ENCODE measurements around the gene C8B.

C8B gene

DNA sequence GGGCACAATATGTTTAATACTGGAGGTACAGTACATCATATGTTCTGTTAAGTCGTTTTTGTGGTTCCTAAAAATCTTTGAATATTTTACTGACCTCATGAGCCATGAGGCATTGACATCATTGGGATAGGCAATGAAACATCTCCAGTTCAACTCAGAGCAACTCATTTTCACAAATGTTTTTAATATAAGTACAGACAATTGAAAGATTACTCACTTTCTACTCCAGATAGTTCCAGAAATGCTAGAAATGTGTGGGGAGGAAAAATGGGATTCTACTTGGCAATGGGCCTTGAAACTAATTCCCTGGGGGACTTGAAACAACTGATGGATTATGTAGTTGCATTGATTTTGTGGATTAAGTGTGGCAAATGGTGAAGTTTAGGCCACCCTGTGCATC lies 7.2 kb upstream of the C8B start:
- DNase-seq (ENCODE audit: low spot score) = no peak

DNA sequence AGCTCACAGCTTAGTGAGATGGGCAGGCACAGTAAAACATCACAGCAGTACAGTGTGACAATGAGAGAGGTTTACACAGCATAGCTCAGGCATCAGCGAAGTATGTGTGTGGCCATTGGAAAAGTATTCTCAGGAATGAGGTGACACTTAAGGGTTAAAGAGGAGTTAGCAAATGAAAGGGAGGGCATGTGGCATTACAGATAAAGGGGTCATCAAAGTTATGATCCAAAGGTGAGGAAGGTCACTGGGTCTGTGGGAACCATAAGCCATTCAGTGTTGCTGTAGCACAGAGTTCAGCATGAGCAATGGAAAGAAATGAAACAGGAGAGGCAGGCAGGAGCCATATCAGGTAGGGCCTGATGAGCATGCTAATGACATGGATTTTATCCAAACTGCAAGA lies 4.5 kb upstream of the C8B start:
- no peak for DNase-seq (ENCODE audit: low spot score)

DNA sequence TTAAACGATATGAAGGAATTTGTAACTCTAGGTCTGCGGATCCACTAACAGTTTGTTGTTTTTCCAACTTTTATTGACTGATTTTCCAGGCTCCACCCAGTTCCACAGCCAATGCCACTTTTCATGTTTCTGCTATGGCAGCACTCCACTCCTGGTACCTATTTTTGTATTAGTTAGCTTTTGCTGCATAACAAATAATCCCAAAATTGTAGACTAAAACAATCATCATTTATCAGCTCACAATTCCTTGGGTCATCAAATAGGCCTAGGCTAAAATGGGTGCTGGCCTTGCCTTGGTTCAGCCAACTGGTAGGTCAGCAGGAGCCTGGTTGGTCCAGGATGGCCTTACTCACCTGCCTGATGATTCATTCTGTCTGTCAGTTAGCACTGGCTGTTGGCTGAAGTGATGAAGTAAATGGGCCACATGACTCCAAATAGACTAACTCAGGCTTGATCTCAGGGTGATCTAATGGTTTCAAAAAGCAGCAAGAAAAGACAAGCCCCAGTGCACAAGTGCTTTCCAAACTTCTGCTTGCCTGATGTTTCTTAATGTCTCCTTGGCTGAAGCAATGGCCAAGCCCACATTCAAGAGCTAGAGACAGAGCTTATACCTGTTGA lies 3.2 kb upstream of the C8B start:
- no peak for DNase-seq (ENCODE audit: low spot score)

DNA sequence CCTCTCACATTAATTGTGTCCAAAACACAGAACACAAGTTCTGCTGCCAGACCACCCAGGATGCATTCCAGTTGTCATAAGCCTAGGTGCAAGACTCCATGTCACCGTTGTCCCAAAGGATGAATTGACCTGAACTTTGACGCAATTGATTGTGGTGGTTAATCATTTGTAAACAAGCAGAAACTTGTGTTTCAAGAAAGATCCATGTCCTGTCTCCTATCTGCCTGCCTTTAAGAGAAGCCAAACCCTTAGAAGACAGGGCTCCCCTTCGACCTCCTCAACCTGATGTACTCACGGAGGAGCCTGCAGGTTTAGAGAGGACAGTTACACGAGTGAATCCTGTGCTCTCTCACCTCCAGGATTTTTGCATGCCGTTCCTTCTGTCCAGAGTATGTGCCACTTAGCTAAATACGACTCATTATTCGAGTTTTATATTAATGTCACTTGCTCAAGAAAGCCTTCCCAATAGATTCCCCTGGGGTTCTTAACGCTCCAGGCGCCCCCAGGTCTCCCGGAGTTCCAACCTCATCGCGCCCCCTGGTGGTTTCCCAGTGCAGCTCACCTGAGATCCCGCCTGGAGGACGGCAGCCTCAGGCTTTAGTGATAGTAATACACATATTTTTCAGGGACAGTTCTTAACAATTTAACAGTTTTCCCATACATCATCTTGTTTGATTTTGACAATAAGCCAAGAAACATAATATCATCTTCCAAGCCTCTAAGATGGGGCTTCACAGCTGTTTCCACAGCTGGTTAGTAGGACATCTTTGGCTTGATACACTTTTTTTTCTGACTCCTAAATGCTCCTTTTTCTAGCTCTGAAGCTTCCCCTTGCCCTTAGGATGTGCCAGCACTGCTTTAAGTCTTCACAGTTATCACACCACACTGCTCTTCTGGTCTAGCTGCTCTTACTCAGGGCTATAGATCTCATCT lies 2.4 kb upstream of the C8B start:
- DNase-seq (ENCODE audit: low spot score) = no peak

DNA sequence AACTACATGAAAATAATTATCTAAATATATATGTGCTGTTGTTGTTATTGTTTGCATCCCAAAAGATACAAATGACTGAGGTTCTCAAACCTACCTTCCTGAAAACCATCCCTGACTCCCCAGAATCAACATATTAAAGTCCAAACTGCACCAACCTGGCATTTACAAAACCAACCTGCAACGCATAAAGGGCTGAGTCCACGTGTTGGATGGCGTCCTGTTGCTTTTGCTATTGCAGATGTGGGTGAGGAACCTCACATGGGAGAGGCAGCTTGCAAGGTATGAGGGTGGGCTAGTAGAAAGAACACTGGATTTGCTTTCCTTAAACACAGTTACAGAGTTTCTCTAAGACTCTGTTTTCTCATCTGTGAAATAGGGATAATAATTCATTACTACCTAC lies 1.5 kb upstream of the C8B start:
- no peak for DNase-seq (ENCODE audit: low spot score)

DNA sequence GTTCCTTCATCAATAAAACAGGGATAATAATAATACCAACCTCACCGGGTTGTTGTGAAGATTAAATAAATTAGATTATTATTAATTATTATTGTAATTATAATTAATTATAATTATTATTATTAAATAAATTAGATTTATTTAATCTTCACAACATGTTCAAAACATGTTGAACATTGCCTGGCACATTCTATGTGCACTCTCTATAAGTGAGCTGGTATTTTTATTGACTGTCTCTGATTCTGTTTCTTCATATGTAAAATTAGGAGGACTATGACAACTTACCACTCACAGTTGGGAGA lies 834 bp upstream of the C8B start:
- no peak for DNase-seq (ENCODE audit: low spot score)

DNA sequence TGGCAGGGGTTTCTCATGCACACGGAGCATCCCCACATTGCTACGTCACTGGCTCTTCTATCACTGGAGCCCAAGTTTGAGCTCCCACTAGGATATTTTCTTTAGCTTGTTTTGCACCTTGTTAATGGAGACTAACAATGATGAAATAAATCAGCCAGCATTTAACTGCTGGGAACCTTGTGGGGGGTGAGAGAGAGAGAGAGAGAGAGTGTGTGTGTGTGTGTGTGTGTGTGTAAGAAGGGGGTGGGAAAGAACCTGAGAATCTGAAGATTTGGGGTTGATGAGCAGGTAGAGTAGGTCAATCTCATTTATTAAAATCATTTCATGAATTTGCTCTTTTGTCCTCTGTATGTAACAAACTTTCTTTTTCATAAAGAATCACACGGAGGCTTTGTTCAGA lies 624 bp downstream of the C8B start:
- no peak for DNase-seq (ENCODE audit: low spot score)

DNA sequence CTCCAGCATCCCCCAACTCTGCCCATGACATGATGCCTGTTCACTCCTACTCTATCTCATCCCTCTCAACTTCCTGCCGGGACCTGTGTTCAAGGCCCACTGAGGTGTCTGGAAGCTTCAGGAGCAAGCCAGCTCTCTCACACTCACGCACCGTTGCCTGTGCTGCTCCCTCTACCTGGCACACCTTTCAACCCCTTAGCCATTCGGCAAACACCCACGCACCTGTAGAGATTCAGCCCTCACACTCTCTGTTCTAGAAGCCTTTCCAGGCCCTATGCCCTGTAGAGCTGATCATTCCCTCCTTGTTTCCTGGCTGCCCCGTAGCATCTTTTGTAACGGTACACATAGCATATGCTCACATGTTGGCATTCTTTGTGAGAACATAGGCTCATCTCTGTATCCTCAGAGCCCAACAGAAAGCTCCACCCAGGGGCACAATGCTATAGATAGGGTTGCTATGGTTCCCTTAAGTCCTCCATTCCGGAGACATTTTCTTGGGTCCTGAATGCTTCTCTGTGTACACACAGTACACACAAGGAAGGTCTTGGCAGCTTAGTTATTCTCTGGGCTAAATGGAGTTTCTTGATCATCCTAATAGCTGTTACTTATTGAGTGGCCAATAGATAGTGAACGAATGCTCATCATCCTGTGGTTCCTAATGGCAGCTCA lies 1.3 kb downstream of the C8B start:
- no peak for DNase-seq (ENCODE audit: low spot score)

DNA sequence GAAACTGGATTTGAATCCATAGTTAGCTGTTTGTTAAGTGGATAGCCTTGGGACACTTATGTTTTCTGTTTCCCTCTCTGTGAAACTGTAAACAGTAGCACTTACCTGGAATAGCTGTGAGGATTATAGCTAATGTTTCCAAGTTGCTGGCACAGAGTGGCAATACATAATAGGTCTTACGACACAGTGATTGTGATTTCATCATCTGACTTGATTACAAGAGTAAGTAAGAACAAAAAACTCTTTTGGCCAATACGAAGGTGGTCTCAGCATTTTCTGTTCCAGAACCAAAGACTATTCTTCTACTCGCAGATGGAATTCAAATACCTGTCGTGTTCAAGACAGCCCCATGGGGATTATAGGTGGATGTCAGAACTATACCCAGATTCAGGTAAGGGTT lies 2.1 kb downstream of the C8B start:
- no peak for DNase-seq (ENCODE audit: low spot score)

DNA sequence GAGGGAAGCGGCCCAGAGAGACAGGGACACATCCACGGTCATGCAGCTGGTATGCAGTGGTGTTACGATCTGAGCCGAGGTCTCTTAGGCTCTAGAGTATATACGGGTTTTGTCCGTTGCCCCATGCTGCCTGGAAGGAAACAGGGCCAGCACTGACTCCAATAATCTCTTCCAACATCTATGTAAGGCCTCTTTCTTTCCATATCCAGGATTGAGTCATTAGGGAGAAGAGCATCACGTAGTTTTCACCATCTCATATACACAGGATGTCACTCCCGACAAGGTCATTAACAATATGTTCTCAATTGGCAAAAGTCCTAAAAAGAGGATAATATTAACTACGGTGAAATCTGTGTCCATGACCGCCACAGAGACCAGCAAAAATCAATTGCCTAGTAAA lies 4.4 kb downstream of the C8B start:
- no peak for DNase-seq (ENCODE audit: low spot score)

DNA sequence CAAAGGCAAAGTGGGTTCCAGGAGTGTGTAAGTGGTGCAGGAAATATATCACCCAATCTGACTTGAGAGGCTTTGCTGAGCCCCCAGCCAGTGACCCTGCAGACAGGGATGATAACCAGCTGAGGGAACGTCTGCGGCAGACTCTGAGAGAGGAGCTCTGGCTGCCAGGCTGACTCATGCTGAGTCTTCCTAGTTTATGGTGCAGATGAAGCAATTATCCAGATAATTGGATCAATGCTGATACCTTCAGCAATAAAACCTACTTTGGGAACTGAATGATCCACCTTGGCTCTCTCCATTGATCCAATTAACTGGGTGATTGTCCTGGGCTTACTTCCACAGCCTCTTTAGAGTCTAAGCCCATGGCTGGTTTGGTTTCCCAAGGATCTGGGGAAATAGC lies 7.3 kb downstream of the C8B start:
- DNase-seq (ENCODE audit: low spot score) = no peak

DNA sequence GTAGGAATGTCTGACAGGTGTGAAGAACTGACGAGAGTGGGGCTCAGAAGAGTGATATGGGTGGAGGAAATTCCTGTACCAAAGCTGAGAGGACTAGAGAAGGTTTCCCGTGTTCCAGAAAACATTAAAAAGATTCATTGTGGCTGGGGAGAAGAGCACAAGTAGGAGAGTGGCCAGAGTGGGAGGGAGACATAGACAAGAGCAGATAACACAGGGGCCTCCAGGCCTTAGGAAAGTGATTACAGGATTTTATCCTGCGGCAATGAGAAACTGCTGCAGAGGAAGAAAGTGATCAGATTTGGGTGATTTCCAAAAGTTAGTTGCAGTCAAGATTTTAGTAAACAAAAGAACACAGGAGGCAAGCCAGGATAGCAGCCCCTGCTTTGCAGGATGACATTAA lies 7.9 kb downstream of the C8B start:
- no peak for DNase-seq (ENCODE audit: low spot score)

DNA sequence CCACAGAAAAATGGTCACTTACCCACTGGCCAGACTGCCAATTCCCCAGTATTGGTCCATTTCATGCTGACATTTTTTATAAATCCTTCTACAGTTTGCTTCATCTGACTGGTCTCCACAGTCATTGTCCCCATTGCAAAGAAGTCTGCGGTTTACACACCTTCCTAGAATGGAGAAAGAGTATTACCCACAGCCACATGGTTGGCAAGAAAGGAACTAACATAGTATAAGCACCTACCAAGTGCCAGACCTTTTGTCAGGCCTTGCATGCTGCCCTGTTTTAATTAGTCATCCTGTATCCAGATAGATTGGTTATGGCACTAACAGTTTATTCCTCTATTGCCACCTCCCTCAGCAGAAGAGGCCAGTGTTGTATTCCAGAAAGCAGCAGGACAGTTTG lies 11.2 kb downstream of the C8B start:
- no peak for DNase-seq (ENCODE audit: low spot score)

DNA sequence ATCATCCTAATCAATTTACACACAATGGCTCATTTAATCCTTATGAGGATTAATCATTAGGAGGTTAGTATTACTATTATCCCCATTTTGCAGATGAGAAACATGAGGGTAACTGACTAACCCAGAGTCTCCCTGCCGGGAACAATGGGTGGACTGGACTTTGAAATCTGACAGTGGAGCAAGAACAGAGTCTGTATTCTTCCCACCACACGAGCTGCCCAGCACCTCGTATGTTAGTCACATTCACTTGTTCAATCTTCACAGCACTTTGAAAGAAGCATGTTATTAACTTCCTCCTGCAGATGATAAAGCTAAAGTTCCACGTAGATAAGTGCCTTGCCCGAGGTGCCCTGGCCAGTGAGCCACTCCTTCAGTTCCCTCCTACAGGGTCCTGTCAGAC lies 12.4 kb downstream of the C8B start:
- no peak for DNase-seq (ENCODE audit: low spot score)

DNA sequence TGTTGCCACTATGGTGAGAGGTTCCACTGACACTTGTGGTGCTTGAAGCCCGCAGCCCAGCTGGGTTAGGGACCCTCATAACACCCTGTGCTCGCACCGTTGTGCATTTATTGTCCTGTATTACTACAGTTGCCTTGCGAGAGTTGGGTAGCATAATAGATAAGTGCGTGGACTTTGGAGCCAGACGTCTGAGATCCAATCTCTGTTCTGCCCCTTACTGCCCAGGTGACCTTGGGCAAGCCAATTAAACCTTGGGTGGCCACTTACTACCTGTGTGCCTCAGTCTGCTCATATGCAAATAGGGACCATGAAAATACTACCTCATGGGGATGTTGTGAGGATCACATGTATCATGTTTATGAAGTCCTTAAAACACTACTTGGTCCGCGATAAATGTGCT lies 13.3 kb downstream of the C8B start:
- no peak for DNase-seq (ENCODE audit: low spot score)

DNA sequence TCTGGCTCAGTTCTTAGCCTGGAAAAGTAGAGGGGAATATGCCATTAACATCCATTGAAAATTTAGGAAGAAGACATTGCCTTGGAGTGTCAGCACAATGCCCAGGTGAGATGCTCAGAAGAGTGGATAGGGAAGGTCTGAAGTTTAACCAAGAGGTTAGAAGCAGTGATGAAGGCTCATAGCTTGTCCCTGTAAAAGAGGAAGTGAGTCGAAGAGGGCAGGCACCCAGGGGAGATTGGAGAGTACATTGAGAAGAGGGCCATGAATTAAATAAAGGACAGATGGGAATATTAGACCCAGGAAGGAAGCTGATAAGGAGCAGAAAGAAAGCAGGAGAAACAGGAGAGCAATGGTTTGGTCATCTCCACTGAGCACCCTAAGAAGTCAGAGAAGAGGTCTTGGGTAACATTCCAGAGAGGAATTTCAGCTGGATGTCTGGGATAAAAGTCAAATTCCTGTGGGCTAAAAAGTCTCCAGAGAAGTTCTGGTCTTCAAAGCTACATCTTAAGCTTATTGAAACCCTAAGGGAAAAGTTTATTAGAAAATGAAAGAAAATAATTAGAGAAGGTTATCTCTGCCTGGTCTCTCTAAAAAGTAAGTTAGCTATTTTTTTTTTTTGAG lies 17.3 kb downstream of the C8B start:
- no peak for DNase-seq (ENCODE audit: low spot score)

DNA sequence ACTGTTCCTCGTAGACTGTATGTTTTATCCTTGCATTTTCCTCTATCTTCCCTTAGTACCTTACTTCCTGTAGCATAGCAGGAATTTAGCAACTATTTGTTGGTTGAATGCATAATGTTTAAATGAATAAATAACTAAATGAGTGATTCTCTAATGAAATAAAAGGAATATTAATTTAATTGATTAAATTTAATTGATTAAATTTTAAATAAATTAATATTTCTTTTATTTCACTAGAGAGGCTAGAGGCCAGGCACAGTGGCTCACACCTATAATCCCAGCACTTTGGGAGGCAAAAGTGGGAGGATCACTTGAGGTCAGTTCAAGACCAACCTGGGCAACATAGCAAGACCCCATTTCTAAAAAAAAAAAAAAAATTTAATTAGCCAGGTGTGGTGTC lies 25.8 kb downstream of the C8B start:
- no peak for DNase-seq (ENCODE audit: low spot score)

DNA sequence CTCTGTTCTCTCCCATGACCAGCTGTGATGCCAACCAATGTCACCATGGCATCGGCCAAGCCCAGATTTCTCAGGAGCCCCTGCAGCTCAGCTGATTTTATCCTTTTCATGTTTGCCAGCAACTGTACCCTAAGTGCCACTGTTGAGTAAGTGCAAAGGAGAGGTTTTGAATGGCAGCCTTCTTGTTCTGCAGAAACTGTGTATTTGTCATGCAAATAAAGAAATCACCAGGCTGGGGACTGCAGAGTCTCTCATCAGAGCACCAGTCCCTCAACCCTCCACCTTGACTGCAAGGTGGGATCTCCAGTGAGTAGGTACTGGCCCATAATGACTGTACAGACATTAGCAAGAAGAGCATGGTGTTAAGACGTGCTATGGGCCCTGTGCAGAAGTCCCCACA lies 26.6 kb downstream of the C8B start:
- DNase-seq (ENCODE audit: low spot score) = no peak

DNA sequence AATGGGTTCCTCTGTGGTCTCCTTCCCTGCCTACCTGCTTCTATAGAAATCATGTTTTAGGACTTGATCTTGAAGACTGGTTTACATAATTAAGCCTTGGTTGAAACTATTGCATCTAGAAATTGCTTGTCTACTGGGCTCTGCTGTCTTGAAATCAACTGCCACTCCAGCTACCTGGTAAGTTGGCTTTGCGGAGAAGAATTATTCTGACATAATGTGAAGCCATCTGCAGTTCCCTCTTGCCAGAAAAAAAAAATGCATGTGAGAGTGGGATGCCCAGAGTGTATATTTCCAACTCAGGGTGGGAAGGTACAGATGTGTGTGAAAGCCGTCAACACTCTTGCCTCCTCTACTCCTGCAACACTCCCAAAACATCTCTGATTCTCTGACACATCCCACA lies 27.2 kb downstream of the C8B start:
- no peak for DNase-seq (ENCODE audit: low spot score)

DNA sequence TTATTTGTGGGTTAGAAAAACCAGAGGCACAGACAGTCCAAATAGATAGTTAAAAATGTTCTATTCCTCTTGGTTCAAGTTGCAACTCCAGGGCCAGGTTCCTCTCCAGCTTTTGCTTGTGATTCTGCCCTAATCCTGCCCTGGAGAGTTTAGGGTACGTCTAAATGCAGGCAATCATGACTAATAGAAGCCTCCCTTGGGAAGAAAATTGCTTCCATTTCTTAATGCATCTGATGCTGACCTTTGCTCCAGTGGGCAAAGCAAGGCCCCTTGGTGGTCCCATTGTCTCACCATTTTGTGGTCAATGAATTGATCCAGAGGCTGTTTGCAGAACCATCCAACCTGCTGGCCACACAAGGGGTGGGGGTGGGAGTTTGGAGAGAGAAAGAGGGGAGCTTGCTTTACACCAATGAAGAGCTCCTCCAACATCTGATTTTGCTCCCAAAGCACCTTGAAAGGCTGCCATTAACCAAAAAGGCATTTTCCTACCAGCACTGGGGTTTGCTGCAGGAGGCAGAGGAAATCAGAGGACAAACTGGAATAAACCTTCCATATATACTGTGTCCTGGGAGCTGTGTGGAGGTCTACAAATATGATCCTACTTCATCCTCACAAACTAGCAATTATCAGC lies 31.3 kb downstream of the C8B start:
- DNase-seq (ENCODE audit: low spot score) = no peak

DNA sequence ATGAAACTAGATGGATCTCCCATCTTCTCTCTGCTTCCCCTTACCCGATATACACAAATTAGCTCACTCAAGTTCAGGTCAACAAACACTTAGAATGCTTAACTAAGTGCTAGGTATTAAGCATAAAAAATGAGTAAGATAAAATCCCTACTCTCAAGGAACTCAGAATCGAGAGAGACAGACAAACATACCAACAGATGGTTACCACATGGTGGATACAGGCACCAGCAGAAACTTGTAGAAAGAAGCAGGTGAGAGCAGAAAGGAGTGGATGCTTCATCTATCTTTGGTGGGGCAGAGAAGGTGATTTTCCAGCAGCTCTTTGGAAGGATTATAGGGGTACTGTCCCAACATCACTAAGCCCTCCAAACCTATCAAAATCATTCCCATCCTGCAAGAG lies 32.2 kb downstream of the C8B start:
- no peak for DNase-seq (ENCODE audit: low spot score)

DNA sequence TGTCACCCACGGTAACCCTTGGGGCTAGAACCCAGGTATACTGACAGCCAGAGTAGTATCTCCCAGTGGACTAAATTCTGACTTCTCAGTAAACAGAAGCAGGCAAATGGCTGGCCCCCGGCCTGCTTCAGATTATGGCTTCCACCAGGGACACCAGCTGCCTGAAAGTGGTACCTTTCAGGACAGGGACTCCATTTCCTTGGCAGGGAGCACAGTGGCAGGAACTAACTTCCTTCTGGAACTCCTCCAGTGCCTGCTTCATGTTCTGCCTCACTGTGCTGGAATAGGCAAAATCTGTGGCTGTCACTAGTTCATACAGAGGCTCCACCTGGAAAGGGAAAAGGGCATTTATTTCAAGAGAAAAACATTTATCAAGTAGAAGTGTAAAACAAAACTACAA lies 32.7 kb downstream of the C8B start:
- DNase-seq (ENCODE audit: low spot score) = no peak

DNA sequence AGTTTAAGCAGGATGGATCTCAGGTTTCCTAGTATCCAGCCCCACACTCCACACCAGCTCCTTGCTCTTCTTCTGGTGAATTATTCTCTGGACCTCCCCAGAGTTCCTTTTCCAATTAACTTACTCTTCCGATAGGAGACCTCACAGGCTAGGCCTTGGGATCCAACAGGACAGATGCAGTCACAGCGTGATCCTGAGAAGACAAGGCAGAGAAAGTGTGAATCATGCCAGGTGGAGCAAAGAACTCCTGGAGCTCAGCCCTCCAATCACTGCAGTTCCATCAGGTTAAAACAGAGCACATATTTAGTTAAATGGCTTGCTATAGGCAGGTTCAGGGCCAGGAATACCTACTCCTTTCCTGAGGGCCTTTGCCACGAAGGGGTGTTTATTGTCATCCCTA lies 34.1 kb downstream of the C8B start:
- no peak for DNase-seq (ENCODE audit: low spot score)
